ENCODE results near the gene CNKSR3. TPM values are rescaled to one million over a fixed set of nuclear protein-coding genes. Genes with fewer than 3 reads are reported as not detected.

CNKSR3 gene
- total and polyA plus RNA-seq, 2 of the 8 experiments (the other 6 are each of a cell fraction or from before 2014, with no cell fraction given), result 1.2 to 6.2 TPM

DNA sequence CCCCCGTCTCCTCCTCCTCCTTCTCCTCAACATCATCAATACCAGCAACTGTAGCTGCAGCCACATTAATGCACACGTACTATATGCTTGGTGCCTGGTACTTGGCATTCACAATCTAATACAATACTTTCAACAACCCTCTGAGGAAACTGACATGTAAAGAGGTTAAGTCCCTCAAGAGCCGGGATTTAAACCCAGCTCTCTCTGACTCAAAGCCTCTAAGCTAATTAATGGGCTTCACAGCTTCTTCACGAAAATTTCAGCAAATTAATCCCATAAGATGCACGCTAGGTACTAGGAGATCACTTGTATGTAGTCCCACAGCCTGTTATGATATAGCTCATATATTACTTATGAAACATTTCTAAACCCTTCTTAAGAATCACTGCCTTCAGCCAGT lies 80.8 kb downstream of the CNKSR3 start:
- H3K4ac ChIP-seq (replicated peaks; ENCODE audit: insufficient read length, low read depth, low read length), result no peak overlapping the region
- H3K4me2 ChIP-seq (ENCODE audit: insufficient read depth in 1 of 2, low read depth in 2 of 2, low read length in 2 of 2), result no peak overlapping the region
- no peak overlapping the region for H3K4me3 ChIP-seq (ENCODE audit: extremely low read depth in 1 of 4, insufficient read depth in 2 of 4, low read depth in 3 of 4, low read length in 4 of 4)
- WGBS, 2 experiments (ENCODE audit: extremely low coverage in 1 of 2, insufficient coverage in 1 of 2, insufficient read length in 1 of 2, insufficient replicate concordance in 2 of 2, low coverage in 1 of 2, low lambda C conversion rate in 2 of 2, missing lambda C conversion rate in 1 of 2), result 82 to 83% methylated on average over 1 to 5 of the region's 5 CpGs
- H4K91ac ChIP-seq (replicated peaks; ENCODE audit: insufficient read length, low read length), result no peak overlapping the region
- no peak overlapping the region for H3K56ac ChIP-seq (replicated peaks; ENCODE audit: insufficient read length, low read depth, low read length)
- H2BK5ac ChIP-seq (ENCODE audit: low read depth, low read length), result no peak overlapping the region
- no peak overlapping the region for H3K27ac ChIP-seq (ENCODE audit: low read depth, low read length)
- no peak overlapping the region for H3K9ac ChIP-seq (replicated peaks in 1 of 4; ENCODE audit: extremely low read depth in 1 of 4, low read depth in 3 of 4, low read length in 3 of 4)
- H3K23me2 ChIP-seq (ENCODE audit: low read depth, low read length), result no peaks in the 10 kb centered on the region
- no peak overlapping the region for H2BK20ac ChIP-seq (ENCODE audit: low read length)
- no peak overlapping the region for H3K14ac ChIP-seq (ENCODE audit: insufficient read length)
- TF ChIP-seq SIRT6 (IDR thresholded peaks at IDR 0.05; ENCODE audit: low read length) (no peak), KDM4A (IDR thresholded peaks at IDR 0.05; ENCODE audit: low read depth, low read length, severe bottlenecking) (no peak), SIX5 (IDR thresholded peaks at IDR 0.05; ENCODE audit: low read depth, low read length) (no peak), TCF12 (IDR thresholded peaks at IDR 0.05; ENCODE audit: low read depth, low read length) (no peak), ASH2L (IDR thresholded peaks at IDR 0.05; ENCODE audit: low read length) (no peak), HDAC6 (IDR thresholded peaks at IDR 0.05; ENCODE audit: low read depth, low read length) (no peak), TAF1 (IDR thresholded peaks at IDR 0.05; ENCODE audit: low read depth, low read length) (no peak), SAP30 (IDR thresholded peaks at IDR 0.05; ENCODE audit: insufficient read depth, insufficient replicate concordance, low read length) (no peak)
- TF ChIP-seq, protein P1, sequence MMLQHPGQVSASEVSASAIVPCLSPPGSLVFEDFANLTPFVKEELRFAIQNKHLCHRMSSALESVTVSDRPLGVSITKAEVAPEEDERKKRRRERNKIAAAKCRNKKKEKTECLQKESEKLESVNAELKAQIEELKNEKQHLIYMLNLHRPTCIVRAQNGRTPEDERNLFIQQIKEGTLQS (IDR thresholded peaks at IDR 0.05; ENCODE audit: insufficient read depth, low read depth, low read length), result no peak
- TF ChIP-seq, protein P2, sequence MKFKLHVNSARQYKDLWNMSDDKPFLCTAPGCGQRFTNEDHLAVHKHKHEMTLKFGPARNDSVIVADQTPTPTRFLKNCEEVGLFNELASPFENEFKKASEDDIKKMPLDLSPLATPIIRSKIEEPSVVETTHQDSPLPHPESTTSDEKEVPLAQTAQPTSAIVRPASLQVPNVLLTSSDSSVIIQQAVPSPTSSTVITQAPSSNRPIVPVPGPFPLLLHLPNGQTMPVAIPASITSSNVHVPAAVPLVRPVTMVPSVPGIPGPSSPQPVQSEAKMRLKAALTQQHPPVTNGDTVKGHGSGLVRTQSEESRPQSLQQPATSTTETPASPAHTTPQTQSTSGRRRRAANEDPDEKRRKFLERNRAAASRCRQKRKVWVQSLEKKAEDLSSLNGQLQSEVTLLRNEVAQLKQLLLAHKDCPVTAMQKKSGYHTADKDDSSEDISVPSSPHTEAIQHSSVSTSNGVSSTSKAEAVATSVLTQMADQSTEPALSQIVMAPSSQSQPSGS (IDR thresholded peaks at IDR 0.05; ENCODE audit: low read length), result no peak
- no peaks in the 10 kb centered on the region for H3K79me1 ChIP-seq (ENCODE audit: low read depth, low read length)
- H2BK120ac ChIP-seq (replicated peaks; ENCODE audit: low read depth, low read length), result no peak overlapping the region
- POLR2A ChIA-PET (ENCODE audit: partially characterized antibody), result no interaction called here
- FAIRE-seq, result no peak
- H4K8ac ChIP-seq (ENCODE audit: extremely low read depth, insufficient read depth, low read length), result no peak overlapping the region
- no peak overlapping the region for H2AK5ac ChIP-seq (ENCODE audit: low read depth, low read length)
- H3K27me3 ChIP-seq (replicated peaks in 1 of 4; ENCODE audit: control insufficient read depth in 3 of 4, extremely low read depth in 1 of 4, insufficient read depth in 3 of 4, low read length in 3 of 4), result no peaks in the 10 kb centered on the region
- H3K36me3 ChIP-seq (ENCODE audit: control insufficient read depth in 2 of 4, insufficient read depth in 4 of 4, low read length in 3 of 4), result peaks cover 0 to 15% (median 4%) of the 10 kb centered on the region in 4 experiments; a peak in 5 of 8 replicates
- DNase-seq (ENCODE audit: low read depth in 1 of 2, low spot score in 2 of 2), result no peak
- no peaks in the 10 kb centered on the region for H4K20me1 ChIP-seq (replicated peaks in 1 of 2; ENCODE audit: control insufficient read depth in 1 of 2, insufficient read depth in 2 of 2, low read length in 2 of 2)
- H4K5ac ChIP-seq (ENCODE audit: insufficient read length, low read depth, low read length), result no peak overlapping the region
- H3K23ac ChIP-seq (ENCODE audit: insufficient read length), result no peak overlapping the region
- H2AFZ ChIP-seq (ENCODE audit: low read length), result no peak overlapping the region
- 0 out of 4 replicates have a peak, but pooled peaks cover 0 to 6% of the 10 kb centered on the region in 2 experiments for H3K9me3 ChIP-seq (ENCODE audit: insufficient read depth in 2 of 2, low read depth in 1 of 2, low read length in 1 of 2)
- no peak overlapping the region for H2BK15ac ChIP-seq (ENCODE audit: low read length)
- no peak overlapping the region for H3K18ac ChIP-seq (ENCODE audit: extremely low read depth, low read length)
- H2BK12ac ChIP-seq (ENCODE audit: low read depth, low read length), result no peak overlapping the region
- peaks cover 1 to 5% (median 3%) of the 10 kb centered on the region in 4 experiments; a peak in 2 of 7 replicates for H3K4me1 ChIP-seq (replicated peaks in 1 of 4; ENCODE audit: control insufficient read depth in 3 of 4, insufficient read depth in 4 of 4, low read length in 3 of 4)
- no peaks in the 10 kb centered on the region for H3K79me2 ChIP-seq (ENCODE audit: control insufficient read depth in 1 of 2, insufficient read depth in 2 of 2, low read length in 2 of 2)
- CTCF ChIA-PET (ENCODE audit: partially characterized antibody), result interaction anchor here (0.8 kb wide), 1 partner anchor 15 kb away, joined by 3 read pairs; no protein-coding TSS in a partner anchor
